ENCODE data around the gene KCNK1. TPM values are rescaled to one million over a fixed set of nuclear protein-coding genes. Genes with fewer than 3 reads are reported as not detected.

Gene KCNK1
- polyA plus RNA-seq, 1 of the 3 experiments (the other 2 are of a cell fraction): 10.6 TPM

DNA sequence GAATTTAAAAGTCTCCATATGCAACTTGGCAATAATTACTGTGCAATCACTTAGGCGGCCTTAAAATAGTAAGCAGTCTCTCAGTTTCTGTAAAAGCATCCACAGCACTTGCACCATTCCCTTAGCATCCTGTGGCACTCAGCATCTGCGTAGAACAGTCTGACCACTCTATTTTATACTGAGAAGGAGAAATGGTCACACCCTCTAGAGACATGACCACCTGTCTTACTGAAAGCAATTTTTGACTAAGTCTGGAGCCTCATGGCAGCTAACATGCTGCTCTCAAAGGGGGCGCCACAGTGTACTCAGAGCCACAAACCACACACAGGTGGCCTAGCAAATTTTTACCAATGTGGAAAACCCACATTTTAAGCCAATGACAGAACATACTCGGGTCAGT is 62.0 kb downstream of the KCNK1 start:
- Histone ChIP-seq H3K79me2 (ENCODE audit: insufficient read depth) (no peaks in the 10 kb centered on the region), H3K27me3 (ENCODE audit: insufficient read depth) (no peaks in the 10 kb centered on the region), H3K36me3 (replicated peaks in 1 of 2; ENCODE audit: control insufficient read depth in 1 of 2, insufficient read depth in 2 of 2, low read length in 1 of 2) (peaks cover 8 to 11% of the 10 kb centered on the region in 2 experiments), H3F3A (replicated peaks; ENCODE audit: insufficient read depth) (no peaks in the 10 kb centered on the region), H3K27ac (ENCODE audit: low read depth in 2 of 2, low read length in 1 of 2) (no peak overlapping the region), H2AFZ (ENCODE audit: low read depth) (no peak overlapping the region), H3K9me3 (no peaks in the 10 kb centered on the region), H3K4me1 (ENCODE audit: control insufficient read depth in 1 of 2, insufficient read depth in 2 of 2, low read depth in 1 of 2, low read length in 1 of 2) (no peaks in the 10 kb centered on the region), H4K20me1 (ENCODE audit: insufficient read depth) (no peaks in the 10 kb centered on the region), H3K9ac (no peak overlapping the region), H3K4me2 (no peak overlapping the region), H3K4me3 (ENCODE audit: low read depth in 2 of 2, low read length in 1 of 2) (no peak overlapping the region), H3K9me2 (no peaks in the 10 kb centered on the region)
- POLR2A ChIA-PET: no interaction called here
- no peak for DNase-seq
- WGBS (ENCODE audit: low lambda C conversion rate): 94% methylated on average over 4 of the region's 4 CpGs
- no peak for TF ChIP-seq SMC3 (IDR thresholded peaks at IDR 0.05; ENCODE audit: low read depth, low read length)
- no peak for TF ChIP-seq YY1 (IDR thresholded peaks at IDR 0.05; ENCODE audit: low read depth)
- TF ChIP-seq, protein P1, sequence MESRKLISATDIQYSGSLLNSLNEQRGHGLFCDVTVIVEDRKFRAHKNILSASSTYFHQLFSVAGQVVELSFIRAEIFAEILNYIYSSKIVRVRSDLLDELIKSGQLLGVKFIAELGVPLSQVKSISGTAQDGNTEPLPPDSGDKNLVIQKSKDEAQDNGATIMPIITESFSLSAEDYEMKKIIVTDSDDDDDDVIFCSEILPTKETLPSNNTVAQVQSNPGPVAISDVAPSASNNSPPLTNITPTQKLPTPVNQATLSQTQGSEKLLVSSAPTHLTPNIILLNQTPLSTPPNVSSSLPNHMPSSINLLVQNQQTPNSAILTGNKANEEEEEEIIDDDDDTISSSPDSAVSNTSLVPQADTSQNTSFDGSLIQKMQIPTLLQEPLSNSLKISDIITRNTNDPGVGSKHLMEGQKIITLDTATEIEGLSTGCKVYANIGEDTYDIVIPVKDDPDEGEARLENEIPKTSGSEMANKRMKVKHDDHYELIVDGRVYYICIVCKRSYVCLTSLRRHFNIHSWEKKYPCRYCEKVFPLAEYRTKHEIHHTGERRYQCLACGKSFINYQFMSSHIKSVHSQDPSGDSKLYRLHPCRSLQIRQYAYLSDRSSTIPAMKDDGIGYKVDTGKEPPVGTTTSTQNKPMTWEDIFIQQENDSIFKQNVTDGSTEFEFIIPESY (IDR thresholded peaks at IDR 0.05; ENCODE audit: borderline replicate concordance, low read depth): no peak
- TF ChIP-seq JUND (IDR thresholded peaks at IDR 0.05): no peak
- no peak for TF ChIP-seq FOSL2 (IDR thresholded peaks at IDR 0.05; ENCODE audit: borderline replicate concordance, low read depth)
- TF ChIP-seq, protein P2, sequence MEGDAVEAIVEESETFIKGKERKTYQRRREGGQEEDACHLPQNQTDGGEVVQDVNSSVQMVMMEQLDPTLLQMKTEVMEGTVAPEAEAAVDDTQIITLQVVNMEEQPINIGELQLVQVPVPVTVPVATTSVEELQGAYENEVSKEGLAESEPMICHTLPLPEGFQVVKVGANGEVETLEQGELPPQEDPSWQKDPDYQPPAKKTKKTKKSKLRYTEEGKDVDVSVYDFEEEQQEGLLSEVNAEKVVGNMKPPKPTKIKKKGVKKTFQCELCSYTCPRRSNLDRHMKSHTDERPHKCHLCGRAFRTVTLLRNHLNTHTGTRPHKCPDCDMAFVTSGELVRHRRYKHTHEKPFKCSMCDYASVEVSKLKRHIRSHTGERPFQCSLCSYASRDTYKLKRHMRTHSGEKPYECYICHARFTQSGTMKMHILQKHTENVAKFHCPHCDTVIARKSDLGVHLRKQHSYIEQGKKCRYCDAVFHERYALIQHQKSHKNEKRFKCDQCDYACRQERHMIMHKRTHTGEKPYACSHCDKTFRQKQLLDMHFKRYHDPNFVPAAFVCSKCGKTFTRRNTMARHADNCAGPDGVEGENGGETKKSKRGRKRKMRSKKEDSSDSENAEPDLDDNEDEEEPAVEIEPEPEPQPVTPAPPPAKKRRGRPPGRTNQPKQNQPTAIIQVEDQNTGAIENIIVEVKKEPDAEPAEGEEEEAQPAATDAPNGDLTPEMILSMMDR (IDR thresholded peaks at IDR 0.05): no peak
- TF ChIP-seq, protein P3, sequence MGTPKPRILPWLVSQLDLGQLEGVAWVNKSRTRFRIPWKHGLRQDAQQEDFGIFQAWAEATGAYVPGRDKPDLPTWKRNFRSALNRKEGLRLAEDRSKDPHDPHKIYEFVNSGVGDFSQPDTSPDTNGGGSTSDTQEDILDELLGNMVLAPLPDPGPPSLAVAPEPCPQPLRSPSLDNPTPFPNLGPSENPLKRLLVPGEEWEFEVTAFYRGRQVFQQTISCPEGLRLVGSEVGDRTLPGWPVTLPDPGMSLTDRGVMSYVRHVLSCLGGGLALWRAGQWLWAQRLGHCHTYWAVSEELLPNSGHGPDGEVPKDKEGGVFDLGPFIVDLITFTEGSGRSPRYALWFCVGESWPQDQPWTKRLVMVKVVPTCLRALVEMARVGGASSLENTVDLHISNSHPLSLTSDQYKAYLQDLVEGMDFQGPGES (IDR thresholded peaks at IDR 0.05; ENCODE audit: low read depth, low read length): no peak
- no peak for TF ChIP-seq SIN3A (IDR thresholded peaks at IDR 0.05; ENCODE audit: borderline replicate concordance, low read depth, low read length)
- TF ChIP-seq TEAD4 (IDR thresholded peaks at IDR 0.05; ENCODE audit: borderline replicate concordance, insufficient read depth): no peak
- no peak for TF ChIP-seq CHD2 (IDR thresholded peaks at IDR 0.05; ENCODE audit: low read length, partially characterized antibody)
- TF ChIP-seq NRF1 (IDR thresholded peaks at IDR 0.05; ENCODE audit: low read depth, low read length): no peak
- TF ChIP-seq, protein P4, sequence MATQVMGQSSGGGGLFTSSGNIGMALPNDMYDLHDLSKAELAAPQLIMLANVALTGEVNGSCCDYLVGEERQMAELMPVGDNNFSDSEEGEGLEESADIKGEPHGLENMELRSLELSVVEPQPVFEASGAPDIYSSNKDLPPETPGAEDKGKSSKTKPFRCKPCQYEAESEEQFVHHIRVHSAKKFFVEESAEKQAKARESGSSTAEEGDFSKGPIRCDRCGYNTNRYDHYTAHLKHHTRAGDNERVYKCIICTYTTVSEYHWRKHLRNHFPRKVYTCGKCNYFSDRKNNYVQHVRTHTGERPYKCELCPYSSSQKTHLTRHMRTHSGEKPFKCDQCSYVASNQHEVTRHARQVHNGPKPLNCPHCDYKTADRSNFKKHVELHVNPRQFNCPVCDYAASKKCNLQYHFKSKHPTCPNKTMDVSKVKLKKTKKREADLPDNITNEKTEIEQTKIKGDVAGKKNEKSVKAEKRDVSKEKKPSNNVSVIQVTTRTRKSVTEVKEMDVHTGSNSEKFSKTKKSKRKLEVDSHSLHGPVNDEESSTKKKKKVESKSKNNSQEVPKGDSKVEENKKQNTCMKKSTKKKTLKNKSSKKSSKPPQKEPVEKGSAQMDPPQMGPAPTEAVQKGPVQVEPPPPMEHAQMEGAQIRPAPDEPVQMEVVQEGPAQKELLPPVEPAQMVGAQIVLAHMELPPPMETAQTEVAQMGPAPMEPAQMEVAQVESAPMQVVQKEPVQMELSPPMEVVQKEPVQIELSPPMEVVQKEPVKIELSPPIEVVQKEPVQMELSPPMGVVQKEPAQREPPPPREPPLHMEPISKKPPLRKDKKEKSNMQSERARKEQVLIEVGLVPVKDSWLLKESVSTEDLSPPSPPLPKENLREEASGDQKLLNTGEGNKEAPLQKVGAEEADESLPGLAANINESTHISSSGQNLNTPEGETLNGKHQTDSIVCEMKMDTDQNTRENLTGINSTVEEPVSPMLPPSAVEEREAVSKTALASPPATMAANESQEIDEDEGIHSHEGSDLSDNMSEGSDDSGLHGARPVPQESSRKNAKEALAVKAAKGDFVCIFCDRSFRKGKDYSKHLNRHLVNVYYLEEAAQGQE (IDR thresholded peaks at IDR 0.05; ENCODE audit: low read depth, low read length): no peak
- TF ChIP-seq FOXJ3 (CRISPR knock-in tag; IDR thresholded peaks at IDR 0.05): no peak
- CTCF ChIA-PET: interaction anchor here (1.2 kb wide), 1 partner anchor 9 kb away, joined by 3 read pairs; no protein-coding TSS in a partner anchor
